ENCODE data around the gene CELF3. TPM values are rescaled to one million over a fixed set of nuclear protein-coding genes. Genes with fewer than 3 reads are reported as not detected.

Gene CELF3
- total RNA-seq, 1 donor from 2014 or later = not detected

DNA sequence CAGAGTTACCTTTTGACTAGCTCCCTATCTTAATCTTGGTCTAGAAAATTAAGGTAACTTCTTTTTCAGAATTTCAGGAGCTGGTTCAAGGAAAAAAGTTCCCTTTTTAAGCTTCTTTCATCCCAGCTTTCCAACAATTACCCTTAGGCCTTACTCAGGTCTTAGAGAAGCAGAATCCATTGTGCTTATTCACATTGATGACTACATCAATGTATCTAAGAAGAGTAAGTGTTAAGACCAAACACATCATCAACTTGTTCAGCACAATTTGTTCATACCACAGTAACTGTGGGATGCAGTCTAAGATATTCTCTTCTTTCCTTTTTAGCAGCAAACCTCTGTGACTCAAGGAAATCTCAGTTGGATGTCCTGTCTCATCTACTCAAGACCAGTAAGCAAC, 42.6 kb upstream of the CELF3 start:
- TF ChIP-seq, protein P1, sequence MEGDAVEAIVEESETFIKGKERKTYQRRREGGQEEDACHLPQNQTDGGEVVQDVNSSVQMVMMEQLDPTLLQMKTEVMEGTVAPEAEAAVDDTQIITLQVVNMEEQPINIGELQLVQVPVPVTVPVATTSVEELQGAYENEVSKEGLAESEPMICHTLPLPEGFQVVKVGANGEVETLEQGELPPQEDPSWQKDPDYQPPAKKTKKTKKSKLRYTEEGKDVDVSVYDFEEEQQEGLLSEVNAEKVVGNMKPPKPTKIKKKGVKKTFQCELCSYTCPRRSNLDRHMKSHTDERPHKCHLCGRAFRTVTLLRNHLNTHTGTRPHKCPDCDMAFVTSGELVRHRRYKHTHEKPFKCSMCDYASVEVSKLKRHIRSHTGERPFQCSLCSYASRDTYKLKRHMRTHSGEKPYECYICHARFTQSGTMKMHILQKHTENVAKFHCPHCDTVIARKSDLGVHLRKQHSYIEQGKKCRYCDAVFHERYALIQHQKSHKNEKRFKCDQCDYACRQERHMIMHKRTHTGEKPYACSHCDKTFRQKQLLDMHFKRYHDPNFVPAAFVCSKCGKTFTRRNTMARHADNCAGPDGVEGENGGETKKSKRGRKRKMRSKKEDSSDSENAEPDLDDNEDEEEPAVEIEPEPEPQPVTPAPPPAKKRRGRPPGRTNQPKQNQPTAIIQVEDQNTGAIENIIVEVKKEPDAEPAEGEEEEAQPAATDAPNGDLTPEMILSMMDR (IDR thresholded peaks at IDR 0.05; ENCODE audit: unreplicated experiment) = no peak
- DNase-seq (ENCODE audit: low spot score) = no peak
- no peak overlapping the region for H3K4me3 Mint-ChIP-seq (ENCODE audit: unreplicated experiment)
- H3K36me3 Mint-ChIP-seq (ENCODE audit: low read depth, unreplicated experiment) = peaks cover 35% of the 10 kb centered on the region
- peaks cover 7% of the 10 kb centered on the region for H3K27me3 Mint-ChIP-seq (ENCODE audit: unreplicated experiment)
- no peak overlapping the region for H3K27ac Mint-ChIP-seq (ENCODE audit: unreplicated experiment)
- H3K9me3 Mint-ChIP-seq (ENCODE audit: unreplicated experiment) = no peaks in the 10 kb centered on the region
- peaks cover 23% of the 10 kb centered on the region for H3K4me1 Mint-ChIP-seq (ENCODE audit: unreplicated experiment)

DNA sequence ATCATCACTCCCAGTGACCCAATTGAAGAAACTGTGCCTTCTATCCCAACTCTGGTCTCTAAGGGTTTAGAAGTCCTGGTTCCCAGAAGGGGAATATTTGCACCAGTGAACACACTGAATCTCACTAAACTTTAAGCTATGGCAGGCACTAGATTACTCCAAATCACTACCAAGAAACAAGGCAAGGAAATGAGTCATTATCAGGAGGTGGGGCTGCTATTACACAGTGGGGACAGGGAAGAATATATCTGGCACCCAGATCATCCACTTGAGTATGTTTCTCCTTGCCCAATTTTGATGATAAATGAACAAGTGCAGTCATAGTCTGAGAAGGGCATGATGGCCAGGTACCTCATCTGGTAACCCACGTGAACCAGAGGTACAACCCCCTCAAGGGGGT, 39.7 kb upstream of the CELF3 start:
- H3K4me1 Mint-ChIP-seq (ENCODE audit: unreplicated experiment) = peaks cover 5% of the 10 kb centered on the region
- no peaks in the 10 kb centered on the region for H3K9me3 Mint-ChIP-seq (ENCODE audit: unreplicated experiment)
- H3K4me3 Mint-ChIP-seq (ENCODE audit: unreplicated experiment) = no peak overlapping the region
- peaks cover 3% of the 10 kb centered on the region for H3K27me3 Mint-ChIP-seq (ENCODE audit: unreplicated experiment)
- TF ChIP-seq, protein P1 (IDR thresholded peaks at IDR 0.05; ENCODE audit: unreplicated experiment) = no peak
- H3K36me3 Mint-ChIP-seq (ENCODE audit: low read depth, unreplicated experiment) = peaks cover 23% of the 10 kb centered on the region
- no peak for DNase-seq (ENCODE audit: low spot score)
- no peak overlapping the region for H3K27ac Mint-ChIP-seq (ENCODE audit: unreplicated experiment)

DNA sequence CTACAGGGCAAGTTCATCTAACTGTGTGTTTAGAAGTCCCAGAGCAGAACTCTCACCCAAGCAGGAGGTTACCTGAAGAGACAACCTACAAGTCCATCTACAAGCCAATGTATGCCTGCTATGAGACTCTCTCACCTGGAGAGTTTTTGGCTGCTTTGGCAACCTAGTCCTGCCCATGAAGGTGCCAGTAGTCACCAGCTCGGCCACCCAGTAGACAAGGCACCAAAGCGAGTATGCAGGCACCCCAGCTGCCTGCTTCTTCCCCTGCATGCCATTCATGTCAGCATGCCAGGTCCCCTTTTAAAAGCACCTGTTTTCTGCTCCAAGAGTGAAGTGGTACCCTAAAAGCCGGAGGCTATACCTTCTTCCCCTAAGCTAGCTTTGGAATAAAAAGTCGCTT, 24.9 kb upstream of the CELF3 start:
- DNase-seq (ENCODE audit: low spot score) = no peak
- Mint-ChIP-seq H3K4me1 (ENCODE audit: unreplicated experiment) (no peaks in the 10 kb centered on the region), H3K27me3 (ENCODE audit: unreplicated experiment) (peaks cover 8% of the 10 kb centered on the region), H3K27ac (ENCODE audit: unreplicated experiment) (no peak overlapping the region), H3K36me3 (ENCODE audit: low read depth, unreplicated experiment) (peaks cover 10% of the 10 kb centered on the region), H3K4me3 (ENCODE audit: unreplicated experiment) (no peak overlapping the region), H3K9me3 (ENCODE audit: unreplicated experiment) (peaks cover 13% of the 10 kb centered on the region)
- TF ChIP-seq, protein P1 (IDR thresholded peaks at IDR 0.05; ENCODE audit: unreplicated experiment) = no peak

DNA sequence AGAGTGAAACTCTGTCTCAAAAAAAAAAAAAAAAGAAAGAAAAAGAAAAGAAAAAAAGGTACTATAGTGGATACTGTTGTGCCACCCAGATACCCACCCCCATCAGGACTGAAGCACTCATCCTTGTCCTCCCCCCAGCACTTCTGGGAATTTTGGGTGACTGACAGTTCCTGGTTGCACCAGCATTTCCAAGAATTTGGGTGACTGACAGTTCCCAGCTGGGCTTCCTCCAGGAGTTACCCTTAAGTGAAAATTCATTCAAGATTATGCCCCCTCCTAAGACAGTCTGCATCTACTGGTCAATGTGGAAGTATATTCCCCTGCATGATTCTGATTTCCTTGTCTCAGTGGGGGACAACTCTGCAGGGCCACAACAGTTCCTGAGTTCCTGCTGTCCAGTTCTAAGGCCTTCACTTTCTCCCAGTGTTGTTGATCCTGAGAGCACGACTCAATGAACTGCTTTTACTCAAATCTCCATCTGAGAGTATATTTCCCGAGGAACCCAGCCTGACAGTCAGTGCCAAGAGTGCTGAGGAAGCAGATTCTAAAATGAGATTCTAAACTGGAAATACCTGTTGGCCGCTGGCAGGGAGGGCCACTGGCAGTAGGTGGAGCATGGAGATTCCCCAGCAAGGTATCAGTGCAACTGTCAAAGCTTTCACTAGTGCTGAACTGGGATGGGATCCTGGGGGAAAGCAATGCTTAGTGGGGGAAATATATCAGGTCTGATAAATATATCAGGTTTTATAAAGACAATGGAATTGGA, 23.2 kb upstream of the CELF3 start:
- no peak for DNase-seq (ENCODE audit: low spot score)
- peaks cover 4% of the 10 kb centered on the region for H3K4me1 Mint-ChIP-seq (ENCODE audit: unreplicated experiment)
- peaks cover 13% of the 10 kb centered on the region for H3K9me3 Mint-ChIP-seq (ENCODE audit: unreplicated experiment)
- no peak overlapping the region for H3K27ac Mint-ChIP-seq (ENCODE audit: unreplicated experiment)
- no peak overlapping the region for H3K4me3 Mint-ChIP-seq (ENCODE audit: unreplicated experiment)
- H3K36me3 Mint-ChIP-seq (ENCODE audit: low read depth, unreplicated experiment) = peaks cover 10% of the 10 kb centered on the region
- TF ChIP-seq, protein P1 (IDR thresholded peaks at IDR 0.05; ENCODE audit: unreplicated experiment) = no peak
- peaks cover 12% of the 10 kb centered on the region for H3K27me3 Mint-ChIP-seq (ENCODE audit: unreplicated experiment)

DNA sequence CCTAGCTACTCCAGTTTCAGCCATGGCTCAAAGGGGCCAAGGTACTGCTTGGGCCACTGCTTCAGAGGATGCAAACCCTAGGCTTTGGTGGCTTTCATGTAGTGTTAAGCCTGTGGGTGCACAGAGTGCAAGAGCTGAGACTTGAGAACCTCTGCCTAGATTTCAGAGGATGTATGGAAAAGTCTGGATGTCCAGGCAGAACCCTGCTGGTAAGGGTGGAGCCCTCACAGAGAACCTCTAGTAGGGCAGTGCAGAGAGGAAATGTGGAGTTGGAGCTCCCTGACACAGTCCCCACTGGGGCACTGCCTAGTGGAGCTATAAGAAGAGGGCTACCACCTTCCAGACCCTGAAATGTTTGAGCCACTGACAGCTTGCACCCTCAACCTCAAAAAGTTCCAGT, 20.9 kb upstream of the CELF3 start:
- Mint-ChIP-seq H3K4me1 (ENCODE audit: unreplicated experiment) (peaks cover 4% of the 10 kb centered on the region), H3K27ac (ENCODE audit: unreplicated experiment) (no peak overlapping the region), H3K27me3 (ENCODE audit: unreplicated experiment) (peaks cover 13% of the 10 kb centered on the region), H3K9me3 (ENCODE audit: unreplicated experiment) (peaks cover 13% of the 10 kb centered on the region), H3K36me3 (ENCODE audit: low read depth, unreplicated experiment) (peaks cover 12% of the 10 kb centered on the region), H3K4me3 (ENCODE audit: unreplicated experiment) (no peak overlapping the region)
- TF ChIP-seq, protein P1 (IDR thresholded peaks at IDR 0.05; ENCODE audit: unreplicated experiment) = no peak
- no peak for DNase-seq (ENCODE audit: low spot score)

Measured in endothelial cell (in vitro differentiated cells).